Fibroblast of lung (primary cell): Measurements from ENCODE around the gene ANKLE2. TPM values are rescaled to one million over a fixed set of nuclear protein-coding genes. Genes with fewer than 3 reads are reported as not detected.

ENCODE experiments used
- DNase-seq, 2 donors: peaks; one replicate each; pipeline versions ENCODE4 v3.0.0 to v3.0.0-alpha.2; 2010; ENCODE audit warnings: low read depth in 2 of 2
- H2AFZ ChIP-seq: 2 replicates; pipeline ENCODE4 v1.5.1; 2012; ENCODE audit warnings: low read length, control low read depth, inconsistent platforms
- H3K27ac ChIP-seq: 2 replicates; pipeline ENCODE4 v1.5.1; 2011; ENCODE audit warnings: low read length, control low read depth; ENCODE audit not compliant: insufficient read depth
- H3K27me3 ChIP-seq: 2 replicates; pipeline ENCODE4 v1.5.1; 2011; ENCODE audit warnings: mild to moderate bottlenecking, low read length; ENCODE audit not compliant: control insufficient read depth, insufficient read depth
- H3K36me3 ChIP-seq: 2 replicates; pipeline ENCODE4 v1.5.1; 2011; ENCODE audit warnings: low read length; ENCODE audit not compliant: control insufficient read depth, insufficient read depth
- H3K4me1 ChIP-seq: 2 replicates; pipeline ENCODE4 v1.5.1; 2011; ENCODE audit warnings: low read length; ENCODE audit not compliant: control insufficient read depth, insufficient read depth; ENCODE audit errors: extremely low read depth
- H3K4me2 ChIP-seq: 2 replicates; pipeline ENCODE4 v1.5.1; 2011; ENCODE audit warnings: low read length, control low read depth; ENCODE audit not compliant: insufficient read depth; ENCODE audit errors: extremely low read depth
- H3K4me3 ChIP-seq, 4 experiments: fragments of 200-600 bp in 1 of 4; sonication (generic) in 1 of 4; replicated peaks in 1 of 4; 2 replicates each; pipeline ENCODE4 v1.5.1; 2011 to 2016; ENCODE audit warnings: low read length in 4 of 4, low read depth in 3 of 4, mild to moderate bottlenecking in 3 of 4, control low read depth in 2 of 4, inconsistent platforms in 1 of 4, mixed read lengths in 1 of 4; ENCODE audit not compliant: insufficient read depth in 1 of 4; ENCODE audit errors: control extremely low read depth in 1 of 4
- H3K79me2 ChIP-seq: 2 replicates; pipeline ENCODE4 v1.5.1; 2012; ENCODE audit warnings: mild to moderate bottlenecking, low read length, inconsistent platforms; ENCODE audit not compliant: control insufficient read depth, insufficient read depth
- H3K9ac ChIP-seq: 2 replicates; pipeline ENCODE4 v1.5.1; 2011; ENCODE audit warnings: mild to moderate bottlenecking, low read length, control low read depth; ENCODE audit not compliant: insufficient read depth
- H3K9me3 ChIP-seq: 2 replicates; pipeline ENCODE4 v1.5.1; 2012; ENCODE audit warnings: low read depth, low read length; ENCODE audit not compliant: control insufficient read depth, insufficient read depth
- H4K20me1 ChIP-seq: 2 replicates; pipeline ENCODE4 v1.5.1; 2011; ENCODE audit warnings: low read length; ENCODE audit not compliant: control insufficient read depth, insufficient read depth; ENCODE audit errors: extremely low read depth
- EZH2 ChIP-seq: IDR thresholded peaks from 2 replicates; pipeline ENCODE4 v1.5.1; 2012; ENCODE audit warnings: low read length, control low read depth, mild to moderate bottlenecking; ENCODE audit errors: missing control alignments
- polyA plus RNA-seq, 2 donors: library from polyadenylated mRNA; depleted of rRNA in 1 of 2; stranded (reverse) in 1 of 2; unstranded in 1 of 2; fragments of >200 nt; gene quantifications; 2 replicates each; pipeline ENCODE4 v1.2.1, GENCODE V29; 2011 to 2012; ENCODE audit warnings: missing spikeins in 1 of 2
- total RNA-seq: library from RNA; depleted of rRNA; stranded (reverse); fragments of >200 nt; gene quantifications from 2 replicates; pipeline ENCODE4 v1.2.1, GENCODE V29; 2014
- TF ChIP-seq, protein P1 (sequence below), 2 donors: IDR thresholded peaks in 1 of 2; conservative IDR thresholded peaks in 1 of 2; 1 replicate in 1 of 2; 2 replicates in 1 of 2; pipeline ENCODE4 v1.5.1; 2011 to 2012; ENCODE audit warnings: low read length in 2 of 2, control low read depth in 1 of 2, inconsistent platforms in 1 of 2, low read depth in 1 of 2, mild to moderate bottlenecking in 1 of 2

ANKLE2 gene
- total and polyA plus RNA-seq, 2 donors (not counting 1 experiment from before 2014, with no cell fraction given) = 55.8 to 55.9 TPM

DNA sequence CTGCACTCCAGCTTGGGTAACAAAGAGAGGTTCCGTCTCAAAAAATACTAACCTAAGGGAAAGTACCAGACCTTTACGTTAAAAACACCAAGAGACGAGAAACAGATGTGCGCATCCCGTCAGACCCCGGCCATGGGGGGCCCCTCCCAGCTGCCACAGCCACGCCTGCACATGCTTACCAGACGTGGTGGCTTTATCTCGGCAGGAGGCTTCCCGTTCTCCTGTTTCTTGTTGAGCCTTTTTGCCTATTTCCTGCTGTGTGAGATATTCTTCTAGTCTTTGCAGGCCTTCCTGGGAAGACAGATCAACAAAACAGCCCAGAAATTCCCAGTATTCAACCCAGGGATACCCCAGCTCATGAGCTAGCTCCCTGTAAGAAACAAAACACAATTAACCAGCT is 27.4 kb downstream of the ANKLE2 start:
- no peaks in the 10 kb centered on the region for H3K9me3 ChIP-seq
- no peak overlapping the region for H3K27ac ChIP-seq
- TF ChIP-seq, protein P1, sequence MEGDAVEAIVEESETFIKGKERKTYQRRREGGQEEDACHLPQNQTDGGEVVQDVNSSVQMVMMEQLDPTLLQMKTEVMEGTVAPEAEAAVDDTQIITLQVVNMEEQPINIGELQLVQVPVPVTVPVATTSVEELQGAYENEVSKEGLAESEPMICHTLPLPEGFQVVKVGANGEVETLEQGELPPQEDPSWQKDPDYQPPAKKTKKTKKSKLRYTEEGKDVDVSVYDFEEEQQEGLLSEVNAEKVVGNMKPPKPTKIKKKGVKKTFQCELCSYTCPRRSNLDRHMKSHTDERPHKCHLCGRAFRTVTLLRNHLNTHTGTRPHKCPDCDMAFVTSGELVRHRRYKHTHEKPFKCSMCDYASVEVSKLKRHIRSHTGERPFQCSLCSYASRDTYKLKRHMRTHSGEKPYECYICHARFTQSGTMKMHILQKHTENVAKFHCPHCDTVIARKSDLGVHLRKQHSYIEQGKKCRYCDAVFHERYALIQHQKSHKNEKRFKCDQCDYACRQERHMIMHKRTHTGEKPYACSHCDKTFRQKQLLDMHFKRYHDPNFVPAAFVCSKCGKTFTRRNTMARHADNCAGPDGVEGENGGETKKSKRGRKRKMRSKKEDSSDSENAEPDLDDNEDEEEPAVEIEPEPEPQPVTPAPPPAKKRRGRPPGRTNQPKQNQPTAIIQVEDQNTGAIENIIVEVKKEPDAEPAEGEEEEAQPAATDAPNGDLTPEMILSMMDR (conservative IDR thresholded peaks at IDR 0.05 in 1 of 2, IDR thresholded peaks at IDR 0.05 in 1 of 2; ENCODE audit: low read depth in 1 of 2, low read length in 2 of 2) = no peak
- TF ChIP-seq EZH2 = no peak
- no peak overlapping the region for H2AFZ ChIP-seq
- H3K9ac ChIP-seq = no peak overlapping the region
- H3K4me2 ChIP-seq = no peak overlapping the region
- H3K36me3 ChIP-seq = peaks cover 46% of the 10 kb centered on the region
- no peak overlapping the region for H3K4me3 ChIP-seq
- no peak for DNase-seq
- H4K20me1 ChIP-seq = no peaks in the 10 kb centered on the region
- no peaks in the 10 kb centered on the region for H3K4me1 ChIP-seq
- H3K27me3 ChIP-seq = no peaks in the 10 kb centered on the region
- peaks cover 5% of the 10 kb centered on the region for H3K79me2 ChIP-seq

DNA sequence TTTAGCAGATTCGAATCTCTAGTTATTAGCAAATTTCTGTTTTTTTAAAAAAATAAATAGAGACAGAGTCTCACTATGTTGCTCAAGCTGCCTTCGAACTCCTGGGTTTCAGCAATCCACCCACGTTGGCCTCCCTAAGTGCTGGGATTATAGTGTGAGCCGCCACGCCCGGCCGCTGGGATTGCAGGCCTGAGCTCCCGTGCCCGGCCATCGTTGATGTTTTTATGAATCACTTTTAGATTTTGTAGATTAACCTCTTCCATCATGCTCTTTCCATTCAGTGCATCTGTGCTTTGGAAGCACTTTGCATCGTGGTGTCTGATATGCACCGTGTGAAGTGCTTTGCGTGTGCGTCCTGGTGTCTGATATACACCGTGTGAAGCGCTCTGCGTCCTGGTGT is 30.1 kb downstream of the ANKLE2 start:
- Histone ChIP-seq H3K4me2 (no peak overlapping the region), H3K79me2 (peaks cover 7% of the 10 kb centered on the region), H3K27me3 (no peaks in the 10 kb centered on the region), H3K27ac (no peak overlapping the region), H3K36me3 (peaks cover 49% of the 10 kb centered on the region), H3K4me1 (no peaks in the 10 kb centered on the region), H3K4me3 (no peak overlapping the region), H2AFZ (no peak overlapping the region), H4K20me1 (no peaks in the 10 kb centered on the region), H3K9me3 (no peaks in the 10 kb centered on the region), H3K9ac (no peak overlapping the region)
- TF ChIP-seq EZH2 = no peak
- TF ChIP-seq, protein P1 (conservative IDR thresholded peaks at IDR 0.05 in 1 of 2, IDR thresholded peaks at IDR 0.05 in 1 of 2; ENCODE audit: low read depth in 1 of 2, low read length in 2 of 2) = no peak
- no peak for DNase-seq

DNA sequence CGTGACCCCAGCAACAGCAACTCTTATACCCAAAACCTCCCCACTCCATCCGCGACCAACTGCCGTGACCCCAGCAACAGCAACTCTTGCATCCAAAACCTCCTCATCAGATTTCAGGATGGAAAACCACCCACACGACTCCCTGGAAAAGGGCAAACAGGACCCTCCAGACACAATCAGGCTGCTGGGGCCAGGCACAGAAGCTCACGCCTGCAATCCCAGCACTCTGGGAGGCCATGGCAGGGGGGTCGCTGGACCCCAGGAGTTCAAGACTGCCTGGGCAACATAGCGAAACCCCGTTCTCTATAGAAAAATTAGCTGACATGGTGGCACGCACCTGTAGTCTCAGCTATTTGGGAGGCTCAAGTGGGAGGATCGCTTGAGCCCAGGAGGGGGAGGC is 31.3 kb downstream of the ANKLE2 start:
- peaks cover 7% of the 10 kb centered on the region for H3K79me2 ChIP-seq
- H3K27me3 ChIP-seq = no peaks in the 10 kb centered on the region
- no peaks in the 10 kb centered on the region for H3K9me3 ChIP-seq
- H3K9ac ChIP-seq = no peak overlapping the region
- H3K27ac ChIP-seq = no peak overlapping the region
- no peak overlapping the region for H3K4me3 ChIP-seq
- no peaks in the 10 kb centered on the region for H3K4me1 ChIP-seq
- H3K4me2 ChIP-seq = no peak overlapping the region
- TF ChIP-seq EZH2 = no peak
- TF ChIP-seq, protein P1 (conservative IDR thresholded peaks at IDR 0.05 in 1 of 2, IDR thresholded peaks at IDR 0.05 in 1 of 2; ENCODE audit: low read depth in 1 of 2, low read length in 2 of 2) = no peak
- H2AFZ ChIP-seq = no peak overlapping the region
- no peaks in the 10 kb centered on the region for H4K20me1 ChIP-seq
- DNase-seq = no peak
- peaks cover 49% of the 10 kb centered on the region for H3K36me3 ChIP-seq
